ENCODE results near the gene GUCY1A2. TPM values are rescaled to one million over a fixed set of nuclear protein-coding genes. Genes with fewer than 3 reads are reported as not detected.

GUCY1A2 gene
- total RNA-seq, 1 experiment from 2014 or later = 0.10 TPM

DNA sequence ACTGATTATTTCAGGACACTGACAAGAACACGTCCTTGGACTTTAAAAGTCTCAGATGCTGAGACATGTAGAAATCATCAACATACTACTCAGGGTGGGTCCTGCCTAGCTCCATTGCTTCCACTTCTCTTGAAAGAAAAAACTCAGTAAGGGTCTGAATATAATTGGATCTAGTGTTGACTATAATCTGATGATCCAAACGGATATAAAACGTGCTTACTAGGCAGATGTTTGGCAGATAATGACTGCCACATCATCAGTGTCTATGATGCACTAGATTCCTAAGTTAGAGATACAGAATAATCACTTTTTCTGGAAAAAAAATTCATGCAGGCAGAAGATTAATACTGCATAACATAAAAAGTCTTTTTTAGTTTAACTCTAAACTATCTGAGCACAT lies 21.6 kb downstream of the GUCY1A2 start:
- Histone ChIP-seq H3K36me3 (ENCODE audit: control insufficient read depth in 1 of 2, insufficient read depth in 2 of 2, low read length in 2 of 2) (no peaks in the 10 kb centered on the region), H3K79me2 (ENCODE audit: insufficient read depth, low read length) (no peaks in the 10 kb centered on the region)
- RAD21 ChIA-PET (ENCODE audit: low non-redundant PET in 1 of 2, low total read pairs in 2 of 2, uncharacterized antibody in 2 of 2, unreplicated experiment in 2 of 2) = no interaction called here

GRCh38 chr11:106990331-106990730 lies 27.9 kb downstream of the GUCY1A2 start:
- H3K9me3 ChIP-seq (ENCODE audit: control insufficient read depth in 1 of 2, insufficient read depth in 1 of 2, low read depth in 1 of 2, low read length in 2 of 2) = no peaks in the 10 kb centered on the region
- no peaks in the 10 kb centered on the region for H4K20me1 ChIP-seq (ENCODE audit: insufficient read depth)
- H3K27me3 ChIP-seq (ENCODE audit: insufficient read depth, low read length) = no peaks in the 10 kb centered on the region
- H3K27ac ChIP-seq (ENCODE audit: low read depth, low read length) = no peak overlapping the region
- H3K4me2 ChIP-seq (ENCODE audit: low read length) = no peak overlapping the region
- no peak overlapping the region for H3K9ac ChIP-seq (ENCODE audit: low read length)
- no TSS peak for BruUV-seq (replicated peaks)
- ChIA-PET POLR2A (no interaction called here), RAD21 (ENCODE audit: low non-redundant PET in 1 of 2, low total read pairs in 2 of 2, uncharacterized antibody in 2 of 2, unreplicated experiment in 2 of 2) (no interaction called here), CTCF (no interaction called here)
- no peak overlapping the region for H2AFZ ChIP-seq (ENCODE audit: low read depth, low read length, poor library complexity, severe bottlenecking)
- ATAC-seq = no peak
- DNase-seq (ENCODE audit: low read depth, low spot score) = no peak
- H3K36me3 ChIP-seq (ENCODE audit: control insufficient read depth in 1 of 2, insufficient read depth in 2 of 2, low read length in 2 of 2) = no peaks in the 10 kb centered on the region
- no peak for TF ChIP-seq RAD21 (IDR thresholded peaks at IDR 0.05; ENCODE audit: low read depth)
- TF ChIP-seq ATF3 (IDR thresholded peaks at IDR 0.05) = no peak
- TF ChIP-seq YY1 (IDR thresholded peaks at IDR 0.05; ENCODE audit: extremely low read depth, insufficient replicate concordance, low read depth, low read length) = no peak
- TF ChIP-seq ZFX (IDR thresholded peaks at IDR 0.05) = no peak
- no peak for TF ChIP-seq CBX3 (IDR thresholded peaks at IDR 0.05; ENCODE audit: low read depth)
- no peak for TF ChIP-seq POLR2AphosphoS5 (IDR thresholded peaks at IDR 0.05; ENCODE audit: low read depth, low read length)
- TF ChIP-seq EZH2phosphoT487 (IDR thresholded peaks at IDR 0.05; ENCODE audit: borderline replicate concordance) = no peak
- TF ChIP-seq, protein P1, sequence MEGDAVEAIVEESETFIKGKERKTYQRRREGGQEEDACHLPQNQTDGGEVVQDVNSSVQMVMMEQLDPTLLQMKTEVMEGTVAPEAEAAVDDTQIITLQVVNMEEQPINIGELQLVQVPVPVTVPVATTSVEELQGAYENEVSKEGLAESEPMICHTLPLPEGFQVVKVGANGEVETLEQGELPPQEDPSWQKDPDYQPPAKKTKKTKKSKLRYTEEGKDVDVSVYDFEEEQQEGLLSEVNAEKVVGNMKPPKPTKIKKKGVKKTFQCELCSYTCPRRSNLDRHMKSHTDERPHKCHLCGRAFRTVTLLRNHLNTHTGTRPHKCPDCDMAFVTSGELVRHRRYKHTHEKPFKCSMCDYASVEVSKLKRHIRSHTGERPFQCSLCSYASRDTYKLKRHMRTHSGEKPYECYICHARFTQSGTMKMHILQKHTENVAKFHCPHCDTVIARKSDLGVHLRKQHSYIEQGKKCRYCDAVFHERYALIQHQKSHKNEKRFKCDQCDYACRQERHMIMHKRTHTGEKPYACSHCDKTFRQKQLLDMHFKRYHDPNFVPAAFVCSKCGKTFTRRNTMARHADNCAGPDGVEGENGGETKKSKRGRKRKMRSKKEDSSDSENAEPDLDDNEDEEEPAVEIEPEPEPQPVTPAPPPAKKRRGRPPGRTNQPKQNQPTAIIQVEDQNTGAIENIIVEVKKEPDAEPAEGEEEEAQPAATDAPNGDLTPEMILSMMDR (IDR thresholded peaks at IDR 0.05 in 2 of 3, conservative IDR thresholded peaks at IDR 0.05 in 1 of 3; ENCODE audit: borderline replicate concordance in 1 of 3, insufficient read depth in 1 of 3, low read depth in 2 of 3, low read length in 2 of 3) = no peak
- TF ChIP-seq TCF7L2 (IDR thresholded peaks at IDR 0.05; ENCODE audit: borderline replicate concordance, extremely low read depth, insufficient read depth, insufficient read length) = no peak
- no peak for TF ChIP-seq EGR1 (IDR thresholded peaks at IDR 0.05; ENCODE audit: low read depth)
- intact Hi-C loops (cut with micrococcal nuclease) = no loop called here
- no peaks in the 10 kb centered on the region for H3K9me2 ChIP-seq (ENCODE audit: insufficient read depth)
- no peaks in the 10 kb centered on the region for H3K79me2 ChIP-seq (ENCODE audit: insufficient read depth, low read length)
- H3K4me1 ChIP-seq (ENCODE audit: control insufficient read depth in 1 of 2, insufficient read depth in 2 of 2, low read length in 2 of 2) = no peaks in the 10 kb centered on the region
- H3K4me3 ChIP-seq (replicated peaks in 1 of 2; ENCODE audit: low read depth in 1 of 2, low read length in 2 of 2) = no peak overlapping the region

More for the DNA sequence above, 21.6 kb downstream of the GUCY1A2 start:
- BruUV-seq (replicated peaks) = no TSS peak
- TF ChIP-seq ZFX (IDR thresholded peaks at IDR 0.05) = no peak
- TF ChIP-seq POLR2AphosphoS5 (IDR thresholded peaks at IDR 0.05; ENCODE audit: low read depth, low read length) = no peak
- no peak for TF ChIP-seq EZH2 (IDR thresholded peaks at IDR 0.05)
- no peak for TF ChIP-seq TCF7L2 (IDR thresholded peaks at IDR 0.05; ENCODE audit: borderline replicate concordance, extremely low read depth, insufficient read depth, insufficient read length)
- no peak for TF ChIP-seq ZBTB33 (IDR thresholded peaks at IDR 0.05; ENCODE audit: extremely low read depth, insufficient replicate concordance, low read length)
- no peak for TF ChIP-seq POLR2A (IDR thresholded peaks at IDR 0.05; ENCODE audit: borderline replicate concordance, extremely low read depth, insufficient read depth, insufficient read length)
- Histone ChIP-seq H3K9ac (ENCODE audit: low read length) (no peak overlapping the region), H3K9me3 (ENCODE audit: control insufficient read depth in 1 of 2, insufficient read depth in 1 of 2, low read depth in 1 of 2, low read length in 2 of 2) (no peaks in the 10 kb centered on the region), H3K4me3 (replicated peaks in 1 of 2; ENCODE audit: low read depth in 1 of 2, low read length in 2 of 2) (no peak overlapping the region), H3K27me3 (ENCODE audit: insufficient read depth, low read length) (no peaks in the 10 kb centered on the region), H3K9me2 (ENCODE audit: insufficient read depth) (no peaks in the 10 kb centered on the region), H3K4me1 (ENCODE audit: control insufficient read depth in 1 of 2, insufficient read depth in 2 of 2, low read length in 2 of 2) (no peaks in the 10 kb centered on the region), H3K4me2 (ENCODE audit: low read length) (no peak overlapping the region), H3K27ac (ENCODE audit: low read depth, low read length) (no peak overlapping the region), H2AFZ (ENCODE audit: low read depth, low read length, poor library complexity, severe bottlenecking) (no peak overlapping the region), H4K20me1 (ENCODE audit: insufficient read depth) (no peaks in the 10 kb centered on the region)
- intact Hi-C loops (cut with micrococcal nuclease) = no loop called here
- ATAC-seq (no peak), DNase-seq (ENCODE audit: low read depth, low spot score) (no peak)
- POLR2A ChIA-PET = no interaction called here
- CTCF ChIA-PET = no interaction called here
